Astrocyte of the cerebellum (primary cell): ENCODE data around the gene CPTP.

Experiments
- DNase-seq: peaks from one replicate; pipeline ENCODE4 v3.0.0-alpha.2; 2011; ENCODE audit warnings: low read depth
- H3K4me3 ChIP-seq: 2 replicates; pipeline ENCODE4 v1.5.1; 2011; ENCODE audit warnings: mild to moderate bottlenecking, low read depth, low read length, moderate library complexity
- in situ Hi-C: cut with HindIII; loops from 2 replicates; pipeline ENCODE4 v1.10.0; 2017; ENCODE audit warnings: low sequenced_read_pairs
- TF ChIP-seq, protein P1 (sequence below): IDR thresholded peaks from 2 replicates; pipeline ENCODE4 v1.5.1; 2012; ENCODE audit warnings: low read length, low read depth, moderate library complexity, mild to moderate bottlenecking; ENCODE audit errors: missing control alignments

Gene CPTP

DNA sequence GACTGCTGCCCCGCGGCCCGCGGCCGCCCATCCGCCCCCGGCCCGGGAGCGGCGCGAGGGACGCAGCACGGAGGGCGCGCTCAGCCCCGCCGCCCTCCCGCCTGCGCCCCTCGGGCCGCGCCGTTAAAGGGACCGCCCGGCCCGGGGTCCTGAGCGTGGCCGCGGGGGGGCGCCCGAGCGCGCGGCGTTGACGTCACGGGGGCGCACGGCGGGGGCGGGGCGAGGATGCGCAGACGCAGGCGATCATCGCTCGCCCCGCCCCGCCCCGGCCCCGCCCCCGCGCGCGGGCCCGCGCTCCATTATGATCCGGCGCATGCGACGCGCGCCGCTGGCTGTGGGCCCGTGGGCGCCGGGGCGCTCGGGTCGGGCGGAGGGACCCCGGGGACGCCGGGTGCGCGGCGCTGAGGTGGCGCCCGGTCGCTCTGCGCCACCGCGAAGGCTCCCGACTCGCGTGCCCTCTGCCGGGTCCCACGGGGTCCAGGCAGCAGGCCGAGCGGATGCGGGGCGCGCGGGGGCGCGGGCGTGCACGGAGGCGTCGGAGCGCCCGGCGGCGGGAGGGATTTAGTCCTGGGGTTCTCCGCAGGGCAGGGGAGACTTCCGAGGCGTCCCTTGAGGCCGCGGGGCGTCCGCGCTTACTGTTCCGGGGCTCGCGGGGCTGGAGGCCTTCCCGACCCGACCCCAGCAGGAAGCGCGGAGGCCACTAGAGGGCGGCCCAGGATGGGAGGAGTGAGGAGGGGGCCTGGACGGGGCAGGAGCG is 24.8 kb downstream of the CPTP start, which contains the start of gene DVL1:
Gene DVL1 (minus strand): TSS at position 163 of the 757 bp plus-strand sequence. CDS start 353 bp downstream, outside the sequence.
- peak within 1 kb of the TSS; percentile 66 for H3K4me3 ChIP-seq
- DNase-seq: no peak
- in situ Hi-C loops: no loop called here
- TF ChIP-seq, protein P1, sequence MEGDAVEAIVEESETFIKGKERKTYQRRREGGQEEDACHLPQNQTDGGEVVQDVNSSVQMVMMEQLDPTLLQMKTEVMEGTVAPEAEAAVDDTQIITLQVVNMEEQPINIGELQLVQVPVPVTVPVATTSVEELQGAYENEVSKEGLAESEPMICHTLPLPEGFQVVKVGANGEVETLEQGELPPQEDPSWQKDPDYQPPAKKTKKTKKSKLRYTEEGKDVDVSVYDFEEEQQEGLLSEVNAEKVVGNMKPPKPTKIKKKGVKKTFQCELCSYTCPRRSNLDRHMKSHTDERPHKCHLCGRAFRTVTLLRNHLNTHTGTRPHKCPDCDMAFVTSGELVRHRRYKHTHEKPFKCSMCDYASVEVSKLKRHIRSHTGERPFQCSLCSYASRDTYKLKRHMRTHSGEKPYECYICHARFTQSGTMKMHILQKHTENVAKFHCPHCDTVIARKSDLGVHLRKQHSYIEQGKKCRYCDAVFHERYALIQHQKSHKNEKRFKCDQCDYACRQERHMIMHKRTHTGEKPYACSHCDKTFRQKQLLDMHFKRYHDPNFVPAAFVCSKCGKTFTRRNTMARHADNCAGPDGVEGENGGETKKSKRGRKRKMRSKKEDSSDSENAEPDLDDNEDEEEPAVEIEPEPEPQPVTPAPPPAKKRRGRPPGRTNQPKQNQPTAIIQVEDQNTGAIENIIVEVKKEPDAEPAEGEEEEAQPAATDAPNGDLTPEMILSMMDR: peak; percentile 41

DNA sequence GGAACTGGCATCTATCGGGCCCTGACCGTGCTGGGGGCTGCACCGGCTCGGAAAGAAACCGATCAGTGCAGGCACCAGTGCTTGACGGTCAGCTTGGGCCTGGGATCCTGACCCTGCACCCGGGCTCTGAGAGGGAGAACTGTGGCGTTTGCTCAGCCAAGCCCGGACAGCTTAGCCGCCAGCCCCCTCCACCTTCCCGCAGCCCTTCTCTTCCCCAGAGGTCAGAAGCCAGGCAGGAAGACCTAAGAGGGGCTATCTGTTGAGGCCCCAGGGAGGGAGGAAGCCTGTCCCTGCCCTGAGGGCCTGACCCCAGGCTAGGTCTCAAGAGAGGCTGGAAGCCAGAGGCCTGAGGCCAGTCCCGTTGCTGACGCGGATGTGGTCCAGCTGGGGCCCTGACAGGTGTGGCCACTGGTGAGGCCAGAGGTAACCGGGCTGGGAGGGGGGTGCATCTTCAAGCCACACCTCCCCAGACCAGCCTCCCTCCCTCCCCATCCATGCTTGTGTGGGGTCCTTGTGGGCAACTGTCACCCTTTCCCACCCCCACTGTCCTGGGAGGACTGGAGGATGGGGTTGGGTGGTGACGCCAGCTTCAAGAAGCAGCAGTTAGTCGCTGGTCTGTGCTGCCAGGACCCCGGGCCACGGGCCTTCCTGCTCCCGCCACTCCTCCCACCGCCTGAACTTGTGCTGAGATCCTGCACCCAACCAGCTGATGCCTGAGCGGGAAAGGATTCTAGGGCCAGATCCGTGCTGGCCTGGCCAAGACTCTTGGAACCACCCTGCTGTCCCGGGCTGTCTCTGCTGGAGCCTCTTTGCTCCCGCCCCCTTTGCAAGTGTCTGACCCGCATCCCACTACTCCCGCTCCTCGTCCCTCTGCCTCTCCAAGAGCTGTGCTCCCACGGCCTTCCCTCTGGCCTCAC is 27.2 kb downstream of the CPTP start:
- TF ChIP-seq, protein P1: no peak
- H3K4me3 ChIP-seq: no peak overlapping the region
- in situ Hi-C loops: no loop called here
- DNase-seq: no peak

DNA sequence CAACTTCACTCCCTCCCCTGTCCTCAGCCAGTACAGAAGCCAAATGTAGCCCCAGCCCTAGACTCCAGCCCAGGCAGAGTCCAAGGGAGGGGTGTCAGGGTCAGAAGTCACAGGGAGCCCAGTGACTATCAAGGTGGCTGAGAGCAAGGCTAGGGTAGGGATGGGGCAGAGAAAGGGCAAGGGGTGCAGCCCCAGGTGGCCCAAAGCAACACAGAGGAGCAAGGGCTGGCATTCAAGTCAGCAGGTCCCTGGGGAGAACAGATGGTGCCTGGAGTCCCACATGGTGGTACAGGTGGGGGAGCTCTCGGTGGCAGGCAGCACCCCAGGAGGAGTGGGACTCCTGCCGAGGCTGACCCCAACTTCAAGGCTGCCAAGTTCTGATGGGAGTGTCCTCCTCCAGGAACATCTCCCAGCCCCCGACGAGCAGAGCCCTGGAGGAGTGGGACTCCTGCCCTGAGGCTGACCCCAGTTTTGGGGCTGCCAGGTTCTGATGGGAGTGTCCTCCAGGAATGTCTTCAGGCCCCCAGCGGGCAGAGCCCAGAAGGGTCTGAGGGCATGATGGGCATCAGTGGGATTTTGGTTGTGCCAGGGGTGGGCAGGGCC is 28.3 kb downstream of the CPTP start:
- TF ChIP-seq, protein P1: no peak
- in situ Hi-C loops: no loop called here
- no peak overlapping the region for H3K4me3 ChIP-seq
- DNase-seq: no peak

DNA sequence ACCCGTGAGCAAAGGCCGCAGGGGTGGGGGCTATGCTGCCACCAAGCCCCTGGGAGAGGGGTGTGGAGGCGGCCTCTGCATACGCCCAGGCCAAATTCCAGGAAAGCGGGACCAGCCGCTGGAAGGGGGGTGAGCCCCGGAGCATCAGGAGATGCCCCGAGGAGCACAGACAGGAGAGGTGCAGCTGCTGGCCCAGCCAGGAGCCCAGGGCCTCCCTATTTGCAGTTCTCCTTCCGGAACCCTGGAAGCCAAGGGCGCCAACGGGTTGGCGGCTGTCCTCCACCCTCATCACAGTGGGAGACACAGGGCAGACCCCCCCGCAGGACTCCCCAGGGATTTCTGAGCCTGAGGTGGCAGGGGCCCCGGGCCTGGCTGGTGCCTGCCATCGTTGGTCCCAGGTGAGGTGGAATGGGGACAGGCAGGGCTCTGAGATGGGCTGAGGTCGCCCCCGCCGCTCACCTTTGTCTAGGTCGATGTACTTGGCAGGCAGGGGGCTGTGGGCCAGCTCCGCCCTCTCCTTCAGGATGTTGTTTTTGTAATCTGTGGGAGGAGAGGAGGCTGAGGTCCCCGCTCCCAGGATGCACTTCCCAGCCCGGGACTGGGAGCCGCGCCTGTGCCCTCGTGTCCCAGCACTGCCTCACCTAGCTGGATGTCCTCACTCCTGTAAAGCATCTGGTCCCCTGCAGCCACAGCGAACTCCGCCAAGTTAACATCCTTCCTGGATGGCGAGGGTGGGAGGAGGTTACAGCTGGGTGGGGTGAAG is 29.0 kb downstream of the CPTP start:
- TF ChIP-seq, protein P1: no peak
- no peak overlapping the region for H3K4me3 ChIP-seq
- in situ Hi-C loops: no loop called here
- DNase-seq: no peak

DNA sequence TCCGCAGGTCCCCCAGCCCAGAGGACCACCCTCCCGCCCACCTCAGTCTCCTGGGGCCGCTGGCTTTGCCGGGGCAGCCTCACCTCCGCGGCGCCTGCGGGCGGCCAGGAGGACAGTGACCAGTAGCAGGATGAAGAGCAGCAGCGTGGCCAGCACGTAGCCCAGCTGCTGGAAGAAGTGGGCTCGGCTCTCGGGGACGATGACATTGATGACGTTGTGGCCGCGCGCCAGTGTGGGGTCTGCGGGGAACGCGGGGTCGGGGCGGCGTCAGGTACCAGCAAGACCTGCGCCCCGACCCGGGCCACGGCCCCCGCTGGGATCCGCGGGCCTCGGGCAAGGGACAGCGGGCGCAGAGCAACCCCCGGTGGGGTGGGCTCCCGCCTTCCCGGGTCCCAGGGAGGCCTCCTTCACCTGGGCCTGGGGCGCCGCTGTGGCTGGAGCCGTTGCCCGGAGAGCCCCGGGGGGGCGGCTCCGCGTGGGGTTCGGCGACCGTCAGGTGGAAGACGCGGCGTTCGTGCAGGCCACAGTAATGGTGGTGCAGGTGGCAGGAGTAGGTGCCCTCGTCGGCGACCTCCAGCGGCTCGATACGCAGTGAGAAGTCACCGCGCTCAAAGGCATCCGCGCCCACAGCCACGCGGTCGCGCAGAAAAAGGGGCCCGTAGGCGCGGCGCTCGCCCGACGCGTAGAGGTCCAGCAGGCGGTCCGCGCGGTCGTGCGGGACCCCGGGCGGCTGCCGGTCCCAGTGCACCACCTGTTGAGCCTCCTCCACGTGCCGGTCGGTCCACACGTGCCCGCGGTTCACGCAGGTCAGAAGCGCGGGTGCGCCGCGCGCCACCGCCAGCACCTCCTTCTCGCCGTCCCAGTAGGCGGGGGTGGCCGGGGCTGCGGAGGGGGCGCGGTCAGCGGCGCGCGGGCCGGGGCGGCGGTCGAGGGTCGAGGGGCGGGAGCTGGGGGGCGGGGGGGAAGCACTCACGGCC is 30.0 kb downstream of the CPTP start:
- TF ChIP-seq, protein P1: no peak
- peak overlapping the region; percentile 87 for H3K4me3 ChIP-seq
- no peak for DNase-seq
- in situ Hi-C loops: no loop called here
